Stimulated activated CD4-positive, alpha-beta T cell treated with anti-CD3 and anti-CD28 coated beads, Interleukin-1b, Interleukin-23, amount 100 ng/mL, for 4 hours (primary cell): ENCODE results near the gene CDC42BPG.
A peak's percentile ranks its signal among the peaks of the same experiment; 100 is the strongest.

ENCODE experiments used
- DNase-seq, 2 donors: peaks; one replicate each; pipeline ENCODE4 v3.0.0-alpha.2; 2020; ENCODE audit warnings: low read depth in 2 of 2

Gene CDC42BPG

DNA sequence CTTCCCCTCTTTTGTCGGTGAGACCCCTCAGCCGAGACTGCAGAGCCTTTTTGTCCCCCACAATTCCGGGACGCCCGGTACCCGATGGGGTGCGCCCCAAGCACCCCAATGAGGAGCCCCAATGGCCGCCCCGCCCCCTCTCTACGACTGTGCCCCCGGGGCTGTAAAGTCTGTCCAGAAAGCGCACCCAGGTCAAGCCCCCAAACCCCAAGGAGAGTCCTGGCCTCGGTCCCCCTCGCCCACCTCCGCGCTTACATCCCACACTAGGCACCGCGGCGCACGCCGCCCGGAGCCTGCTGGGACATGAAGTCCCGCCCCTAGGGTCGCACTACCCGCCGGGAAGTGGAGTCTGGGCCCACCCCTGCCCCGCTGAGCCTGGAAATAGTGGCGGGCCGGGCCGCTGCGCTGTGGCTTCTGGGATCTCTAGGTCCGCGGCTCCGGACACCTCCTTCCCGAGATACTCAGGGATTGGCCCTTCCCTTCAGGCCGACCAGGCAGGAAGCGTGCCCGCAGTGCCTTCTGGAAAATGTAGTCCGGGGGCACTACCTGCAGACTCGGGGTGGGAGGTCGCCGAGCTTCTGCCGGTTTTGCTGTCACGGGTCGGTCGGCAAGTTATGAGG, 34.1 kb downstream of the CDC42BPG start, which contains the start of gene MEN1:
Gene MEN1 (minus strand): TSS at position 281 of the 620 bp plus-strand sequence. CDS start 442 bp downstream, outside the sequence.
- peak; percentile 58 to 70 for DNase-seq

- DNase-seq: peak in 1 of 2 donors; percentile 21
Observed at GRCh38 chr11:64809781-64810241, 34.6 kb downstream of the CDC42BPG start.

- no peak for DNase-seq
Observed at GRCh38 chr11:64805481-64805880, 39.0 kb downstream of the CDC42BPG start.

DNA sequence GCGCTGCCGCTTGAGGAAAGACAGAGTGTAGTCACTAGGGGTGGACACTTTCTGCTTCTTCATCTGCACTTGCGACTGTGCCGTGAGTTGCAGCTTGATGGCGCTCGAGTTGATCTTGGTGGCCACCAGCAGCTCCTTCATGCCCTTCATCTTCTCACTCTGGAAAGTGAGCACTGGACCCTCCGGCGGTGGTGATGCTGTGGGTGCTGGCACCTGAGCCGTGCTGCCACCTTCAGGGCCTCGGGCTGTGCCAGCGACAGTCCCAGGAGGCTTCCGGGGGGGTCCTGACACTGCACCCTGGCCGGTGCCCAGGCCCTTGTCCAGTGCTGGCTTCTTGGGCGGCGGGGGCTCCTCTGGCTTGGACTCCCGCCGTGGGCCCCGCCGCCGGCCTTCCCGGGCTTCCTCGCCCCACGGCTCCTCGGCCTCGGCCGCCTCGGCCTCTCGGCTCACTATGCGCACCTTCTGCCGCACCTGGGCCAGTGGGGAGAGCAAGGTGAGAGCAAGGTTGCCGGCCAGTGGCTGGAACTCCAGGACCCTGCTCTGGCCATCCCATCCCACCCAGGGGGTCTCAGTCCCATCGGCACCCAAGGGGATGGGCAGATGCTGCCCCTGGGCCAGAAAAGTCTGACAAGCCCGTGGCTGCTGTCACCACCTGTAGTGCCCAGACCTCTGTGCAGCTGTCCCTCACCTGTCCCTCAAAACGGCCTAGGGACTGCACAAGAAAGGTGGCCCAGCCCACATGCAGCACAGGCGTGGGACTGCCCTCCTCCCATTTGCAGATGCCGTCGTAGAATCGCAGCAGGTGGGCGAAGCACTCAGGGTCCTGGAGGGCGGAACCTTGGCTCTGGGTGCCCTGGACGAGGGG, 39.9 kb downstream of the CDC42BPG start:
- no peak for DNase-seq

DNA sequence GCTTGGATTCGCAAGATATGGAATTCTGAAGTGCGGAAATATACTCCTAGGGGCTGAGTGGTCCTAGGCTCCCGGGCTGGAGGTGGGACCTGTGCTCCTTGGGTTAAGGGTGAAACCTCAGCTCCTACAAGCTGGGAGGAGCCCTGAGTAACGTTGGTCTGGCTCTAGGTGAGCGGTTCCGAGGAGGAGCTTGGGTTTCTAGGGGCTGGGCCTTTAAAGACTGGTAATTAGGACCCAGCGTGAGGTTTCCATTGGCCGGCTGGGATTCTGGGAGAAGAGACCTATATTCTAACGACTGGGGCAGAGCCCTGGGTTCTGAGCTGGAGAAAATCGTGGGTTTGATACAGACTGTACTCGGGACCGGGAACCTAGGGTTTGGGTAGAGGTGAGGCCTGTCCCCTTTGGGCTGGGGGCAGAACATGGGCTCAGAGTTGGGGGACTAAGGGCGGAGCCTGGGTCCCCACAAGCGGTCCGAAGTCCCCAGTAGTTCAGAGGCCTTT, 40.6 kb downstream of the CDC42BPG start:
- DNase-seq: no peak

- DNase-seq: peak; percentile 79 to 91
Observed at GRCh38 chr11:64803158-64803845, 41.2 kb downstream of the CDC42BPG start, which contains the start of gene MAP4K2. TSS of gene MAP4K2 (minus strand) at chr11:64803214. CDS start at chr11:64803149, 65 bp downstream.

- peak in 1 of 2 donors; percentile 23 for DNase-seq
Observed at GRCh38 chr11:64802370-64803157, 41.9 kb downstream of the CDC42BPG start.

- no peak for DNase-seq
Observed at GRCh38 chr11:64801561-64802369, 42.7 kb downstream of the CDC42BPG start.

- no peak for DNase-seq
Observed at GRCh38 chr11:64801158-64801464, 43.3 kb downstream of the CDC42BPG start.

GRCh38 chr11:64800303-64801157, 43.9 kb downstream of the CDC42BPG start:
- no peak for DNase-seq

DNA sequence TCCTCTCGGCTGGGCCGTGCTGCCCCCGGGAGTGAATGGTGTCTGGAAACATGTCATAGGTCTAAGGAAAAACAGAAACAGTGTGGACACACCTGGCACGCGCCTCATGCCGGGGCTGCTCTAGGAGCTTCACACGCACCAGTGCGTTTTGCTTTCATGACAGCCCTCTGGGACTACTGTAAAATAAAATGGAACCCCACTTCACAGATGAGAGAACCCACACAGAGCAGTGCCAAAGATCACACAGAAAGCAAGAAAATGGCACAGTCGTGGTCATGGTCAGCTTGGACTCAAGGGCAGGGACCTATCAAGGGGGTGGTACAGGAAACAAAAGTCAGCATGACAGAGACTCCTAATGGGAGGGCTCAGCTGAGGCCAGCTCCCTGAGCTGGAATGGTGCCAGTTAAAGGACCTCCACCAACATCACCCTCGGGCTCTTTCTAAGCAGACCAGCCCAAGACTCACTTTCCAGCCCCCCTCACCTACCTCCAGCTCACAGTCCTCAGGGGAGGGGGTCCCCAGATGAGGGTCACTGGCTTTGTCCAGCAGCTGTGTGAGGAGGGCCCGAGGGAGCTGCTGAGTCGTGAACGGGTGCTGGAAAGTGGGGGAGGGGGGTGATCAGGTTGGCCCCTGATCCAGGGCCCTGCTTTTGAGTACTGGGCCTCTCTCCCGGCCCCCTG, 44.7 kb downstream of the CDC42BPG start:
- DNase-seq: no peak

DNA sequence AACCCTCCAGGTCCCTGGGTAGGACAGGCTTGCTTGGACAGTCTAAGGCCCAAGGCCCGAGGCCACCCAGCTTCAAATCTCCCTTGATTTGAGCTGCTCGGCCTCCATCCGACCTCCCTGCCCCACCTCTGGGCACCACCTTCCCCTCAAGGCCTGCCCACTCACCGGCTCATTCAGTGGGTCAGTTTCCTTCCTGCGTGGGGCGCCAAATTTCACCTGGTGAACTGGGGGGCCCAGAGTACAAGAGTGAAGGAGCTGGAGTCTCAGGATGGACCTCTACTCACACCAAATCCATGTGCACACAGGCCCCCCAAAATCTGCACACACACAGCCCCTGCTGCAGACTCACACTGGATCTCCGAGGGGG, 45.2 kb downstream of the CDC42BPG start:
- DNase-seq: no peak

DNA sequence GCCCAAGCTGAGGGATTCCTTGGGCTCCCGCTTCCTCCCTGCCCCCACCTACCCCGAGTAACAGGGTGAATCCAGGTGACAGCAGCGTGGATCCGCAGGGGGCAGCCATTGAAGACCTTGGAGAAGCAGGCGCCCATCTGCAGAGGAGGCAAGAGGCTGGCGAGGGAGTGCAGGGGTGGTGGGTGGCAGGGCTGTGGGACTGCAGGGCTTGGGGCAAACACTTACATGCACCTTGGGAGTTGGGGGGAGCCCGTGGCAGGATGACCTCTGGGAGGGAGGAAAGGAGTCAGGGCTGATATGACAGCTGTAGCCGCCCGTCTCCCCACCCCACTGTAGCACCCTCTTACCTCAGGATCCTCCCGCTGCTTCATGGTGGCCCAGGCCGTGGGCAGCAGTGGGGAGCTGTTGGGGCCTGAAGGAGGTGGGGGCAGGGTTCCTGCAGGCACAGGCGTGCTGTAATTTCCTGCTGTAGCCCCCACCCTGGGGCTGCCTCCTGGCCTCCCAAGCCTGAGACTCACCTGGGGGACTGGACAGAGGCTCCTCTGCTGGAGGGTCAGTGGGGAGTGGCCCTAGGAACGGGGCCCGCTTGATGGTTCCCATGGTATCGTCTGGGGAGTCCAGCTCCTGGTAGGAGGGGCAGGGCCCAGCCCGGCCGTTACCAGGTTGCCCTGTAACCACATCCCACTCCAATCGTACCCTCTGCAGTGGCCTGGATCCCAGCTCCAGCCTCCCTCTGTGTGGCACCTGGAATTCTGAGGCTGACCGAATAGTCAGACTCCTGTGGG, 47.5 kb downstream of the CDC42BPG start:
- DNase-seq: no peak

DNA sequence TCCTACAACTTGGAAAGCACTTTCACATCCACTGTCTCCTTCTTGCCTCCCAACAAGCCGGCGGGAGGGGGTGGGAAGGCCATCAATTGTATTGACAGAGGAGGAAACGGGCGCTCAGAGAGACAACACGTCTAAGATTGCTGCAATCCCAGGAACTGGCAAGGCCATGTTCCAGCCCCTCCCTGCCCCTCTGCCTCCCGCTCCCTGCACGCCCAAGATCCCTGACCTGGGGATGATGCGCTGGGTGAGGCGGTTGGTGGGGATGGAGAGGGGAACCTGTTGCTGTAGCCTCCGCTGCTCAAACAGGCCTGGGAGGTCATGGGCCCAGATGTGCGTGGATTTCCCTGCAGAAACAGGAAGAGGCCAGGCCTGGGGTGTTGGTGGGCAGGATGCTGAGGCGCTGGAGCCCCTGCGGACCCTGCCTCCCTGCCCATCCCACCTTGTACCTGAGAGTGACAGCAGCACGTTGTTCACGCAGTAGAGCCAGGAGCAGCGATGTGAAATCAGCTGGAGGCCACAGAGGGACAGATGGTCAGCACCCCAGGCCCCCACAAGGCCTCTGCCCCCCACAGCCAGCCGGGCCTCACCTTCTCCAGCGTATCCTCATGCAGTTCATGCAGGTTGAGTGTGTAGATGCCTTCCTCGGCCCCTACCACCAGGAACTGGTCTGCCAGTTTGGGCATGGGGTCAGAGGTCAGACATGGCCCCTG, 48.3 kb downstream of the CDC42BPG start:
- DNase-seq: no peak

DNA sequence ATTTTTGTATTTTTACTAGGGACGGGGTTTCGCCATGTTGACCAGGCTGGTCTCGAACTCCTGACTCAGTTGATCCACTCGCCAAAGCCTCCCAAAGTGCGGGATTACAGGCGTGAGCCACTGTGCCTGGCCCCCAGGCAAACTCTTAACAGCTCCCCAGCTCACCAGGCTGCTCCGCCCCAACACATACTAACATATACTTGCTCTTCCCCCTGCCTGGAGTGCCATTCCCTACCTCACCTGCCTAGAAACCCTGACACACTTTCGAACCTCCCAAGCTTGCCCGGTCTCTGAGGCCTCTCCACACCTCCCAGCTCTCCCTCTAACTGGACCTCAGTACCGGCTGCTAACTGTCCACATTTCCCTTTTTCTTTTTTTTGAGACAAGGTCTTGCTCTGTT, 49.9 kb downstream of the CDC42BPG start:
- no peak for DNase-seq

DNA sequence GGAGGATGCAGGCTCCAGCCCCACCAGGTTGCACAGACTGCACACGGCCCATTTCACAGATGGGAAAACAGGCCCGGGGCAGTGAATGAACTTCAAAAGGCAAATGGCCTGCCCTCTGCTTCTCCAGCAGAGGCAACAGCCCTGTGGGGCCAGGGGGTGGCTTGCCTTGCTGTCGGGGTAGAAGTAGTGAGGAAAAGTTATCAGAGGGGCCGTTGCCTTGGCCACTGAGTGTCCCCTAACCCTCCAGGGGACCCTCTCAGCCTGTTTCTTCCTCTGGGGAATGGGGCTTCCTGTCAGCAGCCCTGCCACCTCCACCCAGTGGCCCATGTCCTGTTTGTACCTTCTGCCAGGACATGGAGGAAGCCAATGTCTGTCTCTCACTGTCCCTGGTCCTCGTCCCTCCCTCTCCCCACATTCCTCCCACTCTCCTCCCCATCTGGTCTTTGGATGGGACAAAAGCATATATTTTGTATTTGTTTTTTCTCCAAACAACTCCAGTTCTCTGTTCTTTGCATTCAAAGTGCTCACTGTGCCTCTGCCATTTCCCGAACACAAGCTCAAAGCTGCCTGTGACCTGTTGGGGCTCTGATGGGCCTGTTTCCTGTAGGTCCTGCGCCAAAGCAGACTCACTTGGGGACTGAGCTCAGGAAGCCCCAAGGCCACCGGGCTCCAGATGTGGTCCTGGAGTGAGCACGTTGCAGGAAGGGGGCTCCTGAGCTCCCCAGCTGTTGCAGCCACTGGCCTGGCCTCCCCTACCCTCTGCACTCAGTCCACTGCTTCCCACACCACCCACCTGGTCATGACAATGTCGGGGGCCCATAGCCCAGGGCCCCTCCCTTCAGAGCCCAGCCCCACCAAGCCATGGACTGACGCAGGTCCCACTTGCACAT, 50.9 kb downstream of the CDC42BPG start:
- DNase-seq: no peak

- DNase-seq: no peak
Observed at GRCh38 chr11:64792482-64792881, 52.0 kb downstream of the CDC42BPG start.
